GM18861 (cell line): ENCODE data around the gene CPT1A.

Source experiments
- ATAC-seq: cut with Tn5 transposase; IDR thresholded peaks from one replicate; pipeline ENCODE4 v1.9.1; 2021; ENCODE audit not compliant: unreplicated experiment

Gene CPT1A

GRCh38 chr11:68804786-68805185 lies 36.9 kb downstream of the CPT1A start:
- no peak for ATAC-seq

DNA sequence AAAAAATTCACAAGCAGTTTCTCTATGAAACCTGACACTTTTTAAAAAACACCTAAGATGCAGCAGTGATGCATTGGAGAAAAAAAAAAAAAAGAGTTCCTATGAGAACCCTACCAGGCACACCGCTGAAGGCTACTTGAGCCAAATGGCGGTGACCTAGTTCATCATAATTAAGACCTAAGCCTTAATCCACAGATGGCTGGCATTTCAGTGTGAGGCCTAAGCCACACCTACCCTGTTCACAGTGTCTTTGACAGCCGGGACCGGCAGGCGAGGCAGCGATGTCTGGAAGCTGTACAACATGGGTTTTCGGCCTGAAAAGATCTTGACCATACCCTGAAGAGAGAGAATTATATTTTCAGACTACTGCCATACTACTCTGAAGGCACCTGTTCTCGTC lies 38.0 kb downstream of the CPT1A start:
- ATAC-seq, result no peak

DNA sequence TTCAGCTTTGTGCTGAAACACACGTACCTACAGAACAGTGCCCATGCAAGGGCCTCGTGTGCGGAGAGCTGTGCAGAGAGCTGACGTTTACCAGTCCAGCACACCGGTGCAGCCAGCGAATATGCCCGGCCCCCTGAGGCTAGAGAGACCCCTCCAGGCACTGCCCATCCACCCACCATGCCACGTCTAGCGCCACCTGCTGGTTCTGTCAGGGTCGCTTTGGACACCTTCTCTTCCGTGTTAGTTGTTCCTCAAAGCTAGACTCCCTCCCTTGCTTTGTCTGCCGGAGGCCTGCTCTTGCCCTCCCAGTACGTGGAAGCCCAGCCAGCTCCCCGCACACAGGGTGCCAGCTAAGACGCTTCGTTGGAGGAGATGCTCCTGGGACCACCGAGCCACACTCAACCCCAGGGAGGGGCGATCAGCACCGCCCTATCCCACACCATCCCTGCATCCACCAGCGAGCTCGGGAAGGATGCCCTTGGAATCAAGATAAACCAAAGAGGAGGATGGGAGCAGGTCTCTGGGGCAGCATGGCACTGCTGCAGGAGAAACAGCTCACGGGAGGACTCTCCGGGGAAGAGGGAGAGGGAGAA lies 43.4 kb downstream of the CPT1A start:
- ATAC-seq, result no peak

- ATAC-seq, result no peak
These were observed 44.9 kb downstream of the CPT1A start for GRCh38 chr11:68796801-68797200.

GRCh38 chr11:68792400-68792966 lies 49.2 kb downstream of the CPT1A start:
- ATAC-seq, result no peak

DNA sequence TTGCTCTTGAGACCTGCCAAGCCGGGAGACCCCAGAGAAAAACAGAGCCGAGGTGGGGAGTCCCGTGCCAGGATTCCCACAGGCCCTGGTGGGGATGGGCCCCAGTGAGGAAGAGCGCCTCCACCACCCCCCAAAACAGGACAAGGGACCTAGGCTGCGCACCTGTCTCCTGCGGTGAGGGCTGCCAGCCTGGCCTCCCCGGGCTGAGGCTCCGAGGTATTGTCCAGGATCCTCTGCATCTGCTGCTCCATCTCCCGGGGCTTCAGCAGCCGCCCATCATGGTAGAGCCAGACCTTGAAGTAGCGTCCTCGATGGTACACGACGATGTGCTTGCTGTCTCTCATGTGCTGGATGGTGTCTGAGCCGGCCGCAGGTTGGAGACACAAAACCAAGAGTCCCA lies 57.1 kb downstream of the CPT1A start:
- no peak for ATAC-seq

- ATAC-seq, result no peak
These were observed 58.4 kb downstream of the CPT1A start for GRCh38 chr11:68783216-68783821.

- no peak for ATAC-seq
These were observed 59.0 kb downstream of the CPT1A start for GRCh38 chr11:68782711-68783110.

- ATAC-seq, result no peak
These were observed 60.9 kb downstream of the CPT1A start for GRCh38 chr11:68780829-68781228.

DNA sequence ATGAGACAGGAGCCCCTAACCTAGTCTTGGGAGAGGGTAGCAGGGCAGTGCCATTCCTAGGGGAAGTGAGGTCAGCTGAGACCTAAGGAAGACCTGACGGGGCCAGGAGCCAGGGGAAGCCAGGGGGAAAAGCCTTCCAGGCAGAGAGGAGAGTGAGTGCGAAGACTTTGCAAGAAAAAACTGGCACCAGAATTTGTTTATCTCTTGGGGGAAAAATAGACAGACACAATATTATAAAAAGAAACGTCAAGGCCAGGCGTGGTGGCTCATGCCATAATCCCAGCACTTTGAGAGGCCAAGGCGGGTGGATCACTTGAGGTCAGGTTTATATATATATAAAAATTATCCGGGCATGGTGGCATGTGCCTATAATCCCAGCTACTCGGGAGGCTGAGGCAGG lies 63.5 kb downstream of the CPT1A start:
- ATAC-seq, result no peak

DNA sequence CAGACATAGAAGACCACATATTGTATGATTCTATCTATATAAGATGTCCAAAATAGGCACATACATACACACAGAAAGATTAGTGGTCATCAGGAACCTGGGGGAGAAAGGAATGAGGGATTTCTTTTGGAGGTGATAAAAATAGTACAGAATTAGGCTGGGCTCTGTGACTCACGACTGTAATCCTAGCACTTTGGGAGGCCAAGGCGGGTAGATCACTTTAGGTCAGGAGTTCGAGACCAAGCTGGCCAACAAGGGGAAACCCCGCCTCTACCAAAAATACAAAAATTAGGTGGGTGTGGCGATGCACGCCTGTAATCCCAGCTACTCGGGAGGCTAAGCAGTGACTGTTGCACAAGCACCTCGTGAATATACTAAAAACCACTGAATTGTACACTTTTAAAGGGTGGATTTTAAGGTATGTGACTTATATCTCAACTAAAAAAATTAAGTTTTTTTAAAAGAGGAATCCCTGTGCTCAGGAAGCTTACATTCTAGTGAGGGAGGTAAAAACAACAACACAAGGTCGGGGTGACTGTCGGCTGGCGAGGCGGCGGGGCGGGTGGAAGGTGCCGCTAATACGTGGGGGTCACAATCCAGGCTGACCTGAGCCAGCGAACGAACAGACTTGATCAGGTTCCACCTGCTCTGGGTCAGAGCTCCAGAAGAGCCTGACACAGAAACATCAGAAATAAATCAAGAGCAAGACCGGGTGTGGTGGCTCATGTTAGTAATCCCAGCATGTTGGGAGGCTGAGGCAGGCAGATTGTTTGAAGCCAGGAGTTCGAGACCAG lies 65.1 kb downstream of the CPT1A start:
- no peak for ATAC-seq

- no peak for ATAC-seq
These were observed 65.7 kb downstream of the CPT1A start for GRCh38 chr11:68775951-68776388.

DNA sequence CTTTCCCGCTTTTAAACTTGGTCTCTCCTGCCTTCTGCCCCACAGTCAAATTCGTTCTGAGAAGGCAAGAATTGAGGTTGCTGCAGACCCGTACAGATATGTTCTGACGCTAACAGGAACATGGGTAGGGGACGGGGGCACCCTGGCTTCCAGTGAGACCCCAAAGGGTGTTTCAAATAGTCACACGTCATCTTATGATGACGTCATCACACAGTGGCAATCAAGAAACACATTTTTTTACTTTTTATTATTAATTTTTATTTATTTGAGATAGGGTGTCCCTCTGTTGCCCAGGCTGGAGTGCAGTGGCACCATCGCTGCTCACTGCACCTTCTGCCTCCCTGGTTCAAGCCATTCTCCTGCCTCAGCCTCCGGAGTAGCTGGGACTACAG lies 67.5 kb downstream of the CPT1A start:
- ATAC-seq, result no peak

DNA sequence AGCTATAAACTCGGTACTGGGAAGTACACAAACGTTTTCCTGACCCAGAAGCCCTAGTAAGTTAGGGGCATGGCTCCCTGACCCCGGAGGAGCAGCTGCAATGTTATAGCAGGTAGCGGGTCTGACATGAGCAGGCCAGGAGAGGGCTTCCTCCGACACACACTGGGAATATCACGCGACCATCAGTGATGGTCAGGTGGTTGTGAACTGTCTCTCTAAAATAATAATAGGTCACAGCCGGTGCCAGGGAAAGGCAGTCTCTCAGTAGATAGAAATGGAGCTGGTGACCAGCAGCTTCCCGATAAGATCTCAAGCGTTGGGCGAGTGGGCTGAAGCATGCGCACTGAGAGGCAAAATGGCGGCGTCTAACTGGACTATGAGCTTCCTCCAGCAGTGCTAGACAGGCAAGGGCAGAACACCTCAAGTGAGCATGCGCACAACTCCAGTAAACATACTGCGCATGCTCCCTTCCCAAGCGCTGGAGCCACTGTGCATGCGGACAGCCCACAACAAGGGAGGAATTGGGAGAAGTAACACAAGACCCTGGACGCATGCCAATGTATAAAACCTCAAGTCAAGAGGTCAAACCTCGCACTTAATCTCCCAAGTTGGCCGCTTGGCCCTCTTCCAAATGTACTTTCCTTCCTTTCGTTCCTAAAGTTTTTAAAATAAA lies 68.1 kb downstream of the CPT1A start:
- no peak for ATAC-seq

GRCh38 chr11:68772936-68773335 lies 68.8 kb downstream of the CPT1A start:
- no peak for ATAC-seq

GRCh38 chr11:68770781-68771180 lies 70.9 kb downstream of the CPT1A start:
- no peak for ATAC-seq

- no peak for ATAC-seq
These were observed 74.0 kb downstream of the CPT1A start for GRCh38 chr11:68767672-68768071.

DNA sequence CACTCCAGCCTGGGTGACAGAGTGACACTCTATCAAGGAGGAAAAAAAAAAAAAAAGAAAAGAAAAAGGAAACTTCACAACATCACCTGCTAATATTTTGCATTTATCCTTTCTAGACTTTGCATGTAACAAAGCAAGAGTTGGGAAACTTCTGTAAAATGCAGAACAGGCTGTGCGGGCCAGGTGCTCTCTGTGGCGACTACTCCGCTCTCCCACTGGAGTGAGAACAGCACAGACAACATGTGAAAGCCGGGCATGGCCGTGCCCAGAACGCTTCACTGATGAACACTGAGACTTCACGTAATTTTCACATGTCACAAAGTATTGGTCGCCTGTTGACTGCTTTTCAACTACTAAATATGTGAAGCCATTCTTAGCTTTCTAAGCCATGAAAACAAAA lies 74.9 kb downstream of the CPT1A start:
- no peak for ATAC-seq

DNA sequence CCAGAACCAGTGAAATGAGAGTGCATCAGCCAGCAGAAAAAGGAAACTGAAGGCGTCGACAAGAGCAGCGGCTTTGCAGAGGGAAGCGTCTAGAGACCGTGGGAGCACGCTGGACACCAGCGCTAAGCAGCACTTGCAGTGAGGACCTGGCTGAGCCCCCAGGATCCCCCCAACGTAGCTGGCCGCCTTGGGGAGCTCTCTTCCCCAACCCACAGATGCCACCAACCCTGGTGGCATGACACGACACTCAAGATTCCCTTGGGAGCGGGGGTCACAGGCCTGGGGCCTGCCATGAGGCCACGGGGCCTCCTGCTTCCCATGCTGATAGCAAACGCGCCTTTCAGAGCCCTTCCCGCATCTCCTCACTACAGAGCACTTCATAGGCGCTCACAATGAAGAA lies 77.0 kb downstream of the CPT1A start:
- ATAC-seq, result no peak

GRCh38 chr11:68763926-68764657 lies 77.6 kb downstream of the CPT1A start:
- no peak for ATAC-seq
